Left cardiac atrium (tissue), 4 donors: Measurements from ENCODE around the gene ST6GALNAC6. TPM values are rescaled to one million over a fixed set of nuclear protein-coding genes. Genes with fewer than 3 reads are reported as not detected.

ENCODE experiments used
- ATAC-seq, 2 donors: fragments of 200-7000 bp; cut with Tn5 transposase; one replicate each; pipeline ENCODE4 v1.9.1; 2020; ENCODE audit warnings: mild to moderate bottlenecking in 2 of 2, moderate library complexity in 2 of 2
- DNase-seq: peaks from one replicate; pipeline ENCODE4 v3.0.0-alpha.2; 2020
- intact Hi-C, 2 donors: fragments of 100-400 bp; cut with DNase I; formaldehyde crosslinking; loops; one replicate each; pipeline versions ENCODE4 v1.14.1 to v1.15.1; 2022 to 2023
- total RNA-seq, 2 donors: library from RNA; stranded (reverse); fragmentation: NEBNext Ultra II Directional; extraction: Animal tissue kit (Norgen Biotek cat#: 25700); gene quantifications; one replicate each; pipeline ENCODE4 v1.2.1, GENCODE V29; 2021
- donor health status: DM: no; HTN: yes; CAD: no.
- donor health status: DM: no; HTN: yes; CAD: no; lungs with severe emphysema.
- donor health status: DM: yes; HTN: yes; CAD: no.
- donor health status: Dilated cardiomyopathy.

The ST6GALNAC6 gene
- total RNA-seq, 2 donors from 2014 or later, result 56.7 to 71.7 TPM

DNA sequence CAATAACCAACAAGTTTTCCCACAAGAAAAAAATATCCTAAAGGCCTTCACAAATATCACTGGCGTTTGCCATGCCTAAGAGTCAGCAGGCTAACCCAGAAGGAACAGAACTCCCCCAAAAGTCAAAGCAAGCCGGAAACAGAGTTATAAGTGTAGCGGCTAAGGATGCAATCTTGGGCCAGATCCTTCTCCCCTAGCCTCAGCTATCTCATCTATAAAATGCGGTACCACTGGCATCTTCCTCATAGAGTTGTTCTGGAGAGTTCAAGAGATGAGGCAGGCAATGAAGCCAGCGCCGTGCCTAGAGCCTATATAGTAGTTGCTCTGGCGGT, 37.6 kb upstream of the ST6GALNAC6 start:
- intact Hi-C loops, result no loop called here
- no peak for DNase-seq

DNA sequence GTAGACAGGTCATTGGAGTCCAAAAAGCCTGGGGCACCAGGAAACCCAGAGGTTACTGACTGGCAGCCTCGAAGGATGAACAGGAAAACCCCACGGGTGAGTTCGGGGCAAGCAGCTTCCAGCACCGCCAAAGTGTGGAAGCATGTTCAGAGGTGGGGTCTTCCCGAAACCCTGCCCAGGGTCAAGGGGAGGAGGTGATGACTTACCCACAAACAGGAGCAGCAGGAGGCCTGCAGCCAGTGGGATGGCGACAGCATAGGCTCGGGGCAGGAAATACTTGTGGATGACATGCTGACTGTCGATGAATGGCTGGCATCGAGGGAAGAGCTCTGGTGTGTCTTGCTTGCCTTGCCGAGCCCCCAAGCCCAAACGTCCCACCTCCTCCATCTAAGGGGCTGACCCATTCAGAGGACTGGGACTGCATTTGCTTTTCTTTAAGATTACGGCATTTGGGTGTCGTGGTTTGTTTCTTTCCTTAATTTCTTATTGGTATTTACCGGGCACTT, 37.0 kb upstream of the ST6GALNAC6 start:
- no peak for ATAC-seq
- no peak for DNase-seq
- intact Hi-C loops, result no loop called here

More for the DNA sequence above, 37.6 kb upstream of the ST6GALNAC6 start:
- no peak for ATAC-seq

DNA sequence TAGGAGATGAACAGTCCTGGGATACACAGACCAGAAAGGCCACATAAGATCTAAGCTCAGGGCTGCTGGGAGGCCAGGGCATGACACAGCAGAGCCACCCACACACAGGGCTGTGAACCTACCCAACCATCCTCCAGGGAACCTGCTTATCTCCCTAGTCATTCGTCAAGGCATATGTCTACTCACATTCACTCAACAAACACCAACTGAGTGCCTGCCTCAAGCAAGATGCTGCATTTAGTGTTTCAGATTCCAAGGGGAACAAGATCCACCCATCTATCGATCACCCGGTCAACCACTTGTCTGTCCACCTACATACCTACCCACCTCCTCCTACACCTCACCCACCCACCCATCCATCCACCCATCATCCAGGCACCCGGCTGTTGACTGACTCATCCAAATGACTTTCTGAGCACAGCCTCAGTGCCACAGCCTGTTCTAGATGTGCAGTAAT, 36.4 kb upstream of the ST6GALNAC6 start:
- no peak for ATAC-seq
- intact Hi-C loops, result no loop called here
- DNase-seq, result peak; percentile 4

DNA sequence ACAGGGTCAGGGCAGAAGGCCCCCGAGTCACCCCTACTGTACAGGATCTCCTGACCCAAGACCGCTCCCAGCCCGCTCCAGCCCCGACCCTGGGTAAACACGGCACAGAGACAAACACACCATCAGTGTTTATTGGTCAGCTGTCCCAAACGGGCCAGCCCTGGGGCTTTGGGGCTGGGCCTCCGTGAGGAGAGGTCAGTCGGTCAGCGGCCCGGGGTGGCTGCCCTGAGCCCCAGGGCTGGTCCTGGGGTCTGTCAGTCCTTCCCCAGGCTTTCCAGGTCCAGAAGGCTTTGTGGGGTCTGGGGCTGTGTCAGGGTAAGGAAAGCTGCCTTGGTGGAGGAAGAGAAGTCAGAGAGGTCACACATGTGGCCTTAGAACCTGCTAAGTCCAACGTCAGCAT, 35.6 kb upstream of the ST6GALNAC6 start:
- DNase-seq (peak; percentile 18), ATAC-seq (no peak)
- intact Hi-C loops, result no loop called here

DNA sequence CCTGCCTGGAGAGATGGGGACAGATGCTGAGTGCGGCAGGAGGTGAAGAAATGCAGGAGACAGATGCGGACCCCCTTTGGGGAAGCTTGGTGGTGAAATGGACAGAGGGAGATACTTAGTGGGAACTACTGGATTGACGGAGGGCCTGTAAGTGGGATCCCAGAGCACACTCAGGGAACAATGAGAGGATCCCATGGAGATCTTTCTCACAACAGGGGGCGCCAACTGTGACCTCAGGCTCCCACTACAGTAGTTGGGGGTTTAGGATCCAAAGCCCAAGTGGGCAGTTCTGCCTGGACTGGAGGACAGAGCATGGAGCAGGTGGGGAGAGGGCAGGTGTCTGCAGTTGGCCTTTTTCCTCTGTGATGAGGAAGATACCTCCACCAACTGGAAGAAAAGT, 34.8 kb upstream of the ST6GALNAC6 start:
- intact Hi-C loops, result no loop called here
- no peak for ATAC-seq
- DNase-seq, result peak; percentile 17

DNA sequence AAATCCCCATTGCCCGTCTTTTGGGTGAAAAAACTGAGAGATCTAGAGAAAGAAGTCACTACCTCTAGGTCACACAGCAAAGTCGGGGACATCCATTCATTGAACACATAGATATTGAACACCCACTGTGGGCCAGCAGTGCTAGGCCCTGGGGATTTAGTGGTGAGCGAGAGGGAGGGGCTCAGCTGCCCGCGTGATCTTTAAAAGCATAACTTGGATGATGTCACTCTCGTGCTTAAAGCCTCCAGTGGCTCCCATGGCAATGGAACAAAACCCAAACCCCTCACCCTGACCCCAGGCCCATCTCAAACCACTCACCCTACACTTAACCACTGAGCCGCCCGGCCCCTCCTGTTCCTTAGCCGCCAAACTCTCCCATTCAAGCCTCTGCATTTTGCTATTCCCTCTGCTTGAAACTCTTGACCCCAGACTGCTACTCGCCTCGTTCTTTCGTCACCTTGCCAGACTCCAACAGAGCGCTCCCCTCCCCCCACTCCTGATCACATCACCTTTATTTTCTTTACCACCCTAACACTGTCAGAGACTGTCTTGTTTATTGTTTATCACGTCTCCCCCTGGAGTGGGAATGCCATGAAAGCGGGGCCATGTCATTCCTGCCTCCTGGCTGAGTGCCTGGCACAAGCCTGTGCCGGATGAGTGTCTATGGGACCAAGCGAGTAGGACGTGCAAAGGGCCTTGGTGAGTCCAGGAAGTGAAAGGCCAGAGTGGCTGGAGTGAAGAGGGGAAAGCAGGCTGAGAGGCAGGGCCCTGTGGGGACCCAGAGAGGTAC, 31.9 kb upstream of the ST6GALNAC6 start:
- DNase-seq, result no peak
- intact Hi-C loops, result no loop called here
- peak in 1 of 2 donors; percentile 4 for ATAC-seq

DNA sequence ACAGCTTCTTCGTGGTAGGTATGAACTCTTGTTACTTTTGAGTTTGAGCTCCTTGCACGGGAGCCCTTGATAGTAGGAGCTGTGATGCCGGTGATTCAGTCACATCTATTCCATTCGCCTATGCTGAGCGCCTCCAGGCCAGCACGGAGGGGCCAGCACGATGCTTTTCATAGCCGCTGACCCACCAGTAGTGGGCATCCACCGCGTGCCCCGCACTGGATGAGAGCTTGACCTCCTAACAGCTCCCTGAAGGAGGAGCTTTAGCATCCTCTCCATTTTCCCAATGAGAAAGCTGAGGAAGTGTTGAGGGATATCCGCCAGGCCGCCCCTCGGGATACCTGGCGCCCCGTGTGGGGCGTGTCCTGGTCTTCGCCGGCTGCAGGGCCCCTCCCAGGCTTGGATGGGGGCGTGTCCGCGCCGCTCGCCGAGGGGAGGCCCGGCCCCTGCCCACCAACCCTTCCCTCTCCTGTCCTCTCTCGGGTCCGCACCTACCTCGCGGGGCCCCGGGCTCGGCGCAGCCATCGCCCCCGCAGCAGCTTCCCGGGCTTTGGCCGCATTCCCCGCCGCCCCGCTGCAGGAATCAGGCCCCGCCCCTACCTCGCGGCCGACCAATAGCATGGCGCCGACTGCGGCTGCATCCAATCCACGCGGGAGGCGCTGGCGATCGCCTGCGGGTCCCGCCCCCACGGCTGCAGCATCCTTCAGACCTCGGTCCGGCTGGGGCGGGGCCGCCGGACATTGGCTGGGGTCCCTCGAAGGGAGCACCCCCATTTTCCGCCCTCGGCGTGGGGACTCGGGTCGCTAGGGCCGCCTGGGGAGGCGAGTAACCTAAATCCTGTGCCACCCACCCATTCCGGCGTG, 31.1 kb upstream of the ST6GALNAC6 start, which contains the start of gene PIP5KL1:
PIP5KL1 (minus strand) TSS at position 547 of the 861 bp plus-strand sequence; CDS start at position 522, 25 bp downstream.
- intact Hi-C loops, result no loop called here
- ATAC-seq (peak; percentile 89 to 92), DNase-seq (peak; percentile 91)

DNA sequence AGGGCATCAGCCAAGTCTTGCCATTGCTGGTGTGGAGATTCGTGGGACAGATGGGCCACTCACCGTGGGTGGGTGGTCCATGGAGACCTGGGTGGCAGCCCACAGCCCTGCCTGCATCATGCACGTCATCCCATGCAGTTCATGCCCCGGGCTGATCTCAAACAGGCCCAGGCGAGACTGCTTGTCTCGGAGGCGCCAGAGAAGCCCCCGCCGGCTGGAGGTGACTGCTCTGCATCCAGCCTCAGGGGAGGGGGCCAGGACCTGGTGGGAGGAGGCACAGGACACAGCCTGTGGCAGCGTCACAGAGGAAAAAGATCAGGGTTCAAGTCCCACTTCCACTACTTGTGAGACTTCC, 30.2 kb upstream of the ST6GALNAC6 start:
- ATAC-seq, result no peak
- intact Hi-C loops, result no loop called here
- DNase-seq, result no peak

DNA sequence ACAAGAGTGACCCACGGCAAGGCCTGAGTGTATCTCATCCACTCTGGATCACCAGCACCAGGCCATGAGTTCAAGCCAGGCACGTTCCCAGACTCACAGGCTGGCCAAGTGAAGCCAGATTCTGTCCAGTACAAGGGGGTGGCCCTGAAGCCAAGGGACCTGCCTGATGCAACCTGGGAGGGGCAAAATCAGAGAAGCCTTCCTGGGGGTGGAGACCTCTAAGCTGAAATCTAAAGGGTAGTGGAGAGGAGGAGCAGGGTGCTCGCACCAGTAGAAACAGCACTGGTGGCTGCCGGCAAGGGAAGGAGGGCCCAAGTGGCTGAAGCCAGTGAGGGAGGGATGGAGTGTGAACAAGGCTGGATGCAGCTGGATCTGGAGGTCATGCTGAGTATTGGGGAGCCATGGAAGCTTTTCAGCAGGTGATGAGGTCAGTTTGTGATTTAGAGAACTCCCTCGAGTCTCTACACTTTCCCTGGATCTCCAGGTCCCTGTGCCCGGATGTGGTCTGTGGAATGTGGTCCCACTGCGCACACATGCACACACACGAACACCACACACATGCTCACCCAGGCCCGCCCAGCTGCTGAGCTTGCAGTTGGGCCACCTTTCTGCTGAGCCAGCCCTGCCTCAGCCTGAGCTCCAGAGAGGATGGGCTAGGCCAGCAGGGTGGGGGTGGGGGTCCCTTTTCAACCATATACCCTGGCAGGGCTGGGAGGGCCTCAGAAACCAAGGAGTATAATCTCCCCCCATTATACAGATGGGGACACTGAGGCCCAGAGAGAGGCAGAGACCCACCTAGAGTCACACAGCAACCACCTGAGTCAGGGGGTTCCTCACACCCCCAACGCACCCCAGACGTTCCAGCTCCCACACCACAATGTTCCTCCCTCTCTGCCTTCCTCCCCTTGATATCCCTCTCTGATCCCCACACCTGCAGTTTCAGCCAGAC, 29.5 kb upstream of the ST6GALNAC6 start:
- ATAC-seq (no peak), DNase-seq (no peak)
- intact Hi-C loops, result no loop called here

DNA sequence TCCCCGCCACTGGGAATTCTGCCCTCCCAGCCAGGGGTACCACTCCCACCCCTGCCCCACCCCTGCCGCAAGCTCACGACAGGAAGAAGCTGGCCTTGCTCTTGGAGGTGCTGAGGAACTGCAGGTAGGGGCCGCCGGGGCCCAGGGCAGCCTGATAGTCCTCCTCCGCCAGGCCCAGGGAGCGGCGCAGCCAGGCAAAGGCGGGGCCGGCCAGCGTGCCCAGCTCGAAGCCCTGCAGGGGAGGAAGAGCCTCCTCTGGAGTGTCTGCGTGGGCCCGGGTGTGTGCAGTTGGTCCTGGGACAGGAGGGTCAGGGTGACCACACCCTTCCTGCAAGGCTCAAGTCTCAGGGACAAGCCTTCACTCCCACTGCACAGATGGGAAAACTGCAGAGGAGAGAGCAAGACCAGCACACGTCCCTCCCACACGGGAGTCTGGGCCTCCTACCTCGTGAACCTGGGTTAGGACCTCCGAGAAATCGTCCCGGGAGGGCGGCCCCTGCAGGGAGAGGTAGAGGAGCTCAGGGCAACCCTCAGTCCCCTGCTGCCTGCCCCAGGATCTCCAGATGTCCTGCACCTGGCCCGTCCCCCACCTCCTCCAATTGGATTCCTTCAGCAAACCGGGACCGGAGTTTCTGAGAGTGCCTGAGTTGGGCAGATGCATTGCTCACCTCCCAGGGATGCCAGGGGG, 28.7 kb upstream of the ST6GALNAC6 start:
- no peak for DNase-seq
- intact Hi-C loops, result no loop called here
- ATAC-seq, result peak in 1 of 2 donors; percentile 10

DNA sequence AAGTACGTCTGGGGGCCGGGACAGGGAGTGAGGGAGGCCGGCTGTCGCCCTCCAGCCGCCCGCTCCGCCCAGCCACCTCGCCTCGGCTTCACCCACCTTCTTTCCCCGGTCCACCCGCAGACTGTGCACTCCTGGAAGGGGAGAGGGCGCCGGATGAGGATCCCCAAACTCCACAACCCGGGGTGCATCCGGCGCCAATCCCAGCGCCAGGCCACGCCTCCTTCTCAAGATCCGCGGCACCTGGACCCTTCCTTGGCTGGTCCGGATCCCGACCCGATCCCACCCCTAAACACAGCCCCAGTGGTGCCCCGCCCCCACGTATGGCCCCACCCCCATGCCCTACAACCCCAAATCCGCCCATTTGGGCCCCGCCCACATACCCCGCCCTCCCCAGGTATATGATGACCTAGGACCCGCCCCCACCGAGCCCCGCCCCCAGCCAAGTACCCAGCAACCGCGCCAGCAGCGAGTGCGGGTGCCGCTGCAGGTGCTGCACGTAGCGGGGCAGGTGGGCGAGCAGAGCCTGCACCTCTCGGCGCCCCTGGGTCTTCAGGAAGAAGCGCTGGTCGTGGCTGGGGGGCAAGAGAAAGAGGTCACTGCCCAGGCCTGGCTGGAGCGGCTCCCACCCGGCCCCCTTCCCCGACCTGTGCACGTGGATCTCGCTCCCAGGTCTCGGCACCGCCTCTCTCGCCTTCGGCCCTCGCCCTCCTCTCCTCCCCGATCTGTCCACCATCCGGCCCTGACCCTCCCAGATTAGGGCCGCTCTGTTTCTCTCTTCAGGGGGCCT, 28.0 kb upstream of the ST6GALNAC6 start:
- intact Hi-C loops, result no loop called here
- ATAC-seq (peak in 1 of 2 donors; percentile 3), DNase-seq (no peak)

DNA sequence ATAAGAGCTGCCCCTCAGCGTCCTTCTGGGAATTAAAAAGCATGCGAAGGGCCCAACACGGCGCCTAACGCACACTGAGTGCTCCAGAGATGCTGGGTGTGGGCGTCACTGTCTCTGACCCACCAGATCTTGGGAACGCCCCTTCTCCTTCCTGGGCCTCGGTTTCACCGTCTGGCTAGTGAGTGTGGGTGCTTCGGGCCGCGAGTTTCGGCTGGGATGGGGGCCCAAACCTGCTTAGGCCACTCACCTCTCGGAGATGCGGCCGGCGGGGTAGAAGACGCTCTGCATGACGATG, 27.4 kb upstream of the ST6GALNAC6 start:
- no peak for ATAC-seq
- intact Hi-C loops, result no loop called here
- DNase-seq, result no peak

DNA sequence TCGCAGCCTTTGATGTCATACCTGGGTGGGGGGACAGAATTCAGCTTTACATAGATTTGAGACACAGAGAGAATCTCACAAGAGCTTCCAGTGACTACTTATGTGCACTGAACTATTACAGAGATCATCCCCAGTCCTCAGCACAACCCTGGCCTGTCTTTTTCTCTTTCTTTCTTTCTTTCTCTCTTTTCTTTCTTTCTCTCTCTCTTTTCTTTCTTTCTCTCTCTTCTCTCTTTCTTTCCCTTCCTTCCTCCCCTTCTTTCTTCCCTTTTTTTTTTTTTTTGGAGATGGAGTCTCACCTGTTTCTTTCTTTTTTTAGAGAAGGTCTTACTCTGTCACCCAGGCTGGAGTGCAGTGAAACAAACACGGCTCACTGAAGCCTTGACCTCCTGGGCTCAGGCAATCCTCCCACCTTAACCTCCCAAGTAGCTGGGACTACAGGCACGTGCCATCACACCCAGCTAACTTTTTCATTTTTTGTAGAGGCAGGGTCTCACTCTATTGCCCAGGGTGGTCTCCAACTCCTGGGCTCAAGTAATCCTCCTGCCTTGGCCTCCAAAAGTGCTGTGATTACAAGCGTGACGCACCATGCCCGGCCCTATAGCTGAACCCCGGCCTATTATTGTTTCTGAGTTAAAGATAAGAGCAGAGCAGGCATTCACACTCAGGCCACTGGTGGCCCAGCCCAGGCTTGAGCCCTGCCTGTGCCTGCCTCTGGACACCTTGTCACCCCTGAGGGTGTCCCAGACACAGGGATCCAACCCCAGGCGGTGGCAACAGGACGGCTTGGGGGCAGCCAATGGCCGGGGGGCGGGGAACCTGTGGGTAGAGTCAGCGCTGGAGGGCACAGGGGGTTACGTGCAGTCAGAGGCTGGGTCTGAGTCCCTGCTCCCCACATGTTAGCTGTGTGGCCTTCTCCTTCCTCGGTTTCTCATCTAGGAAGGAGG, 26.8 kb upstream of the ST6GALNAC6 start:
- DNase-seq (no peak), ATAC-seq (no peak)
- intact Hi-C loops, result no loop called here

DNA sequence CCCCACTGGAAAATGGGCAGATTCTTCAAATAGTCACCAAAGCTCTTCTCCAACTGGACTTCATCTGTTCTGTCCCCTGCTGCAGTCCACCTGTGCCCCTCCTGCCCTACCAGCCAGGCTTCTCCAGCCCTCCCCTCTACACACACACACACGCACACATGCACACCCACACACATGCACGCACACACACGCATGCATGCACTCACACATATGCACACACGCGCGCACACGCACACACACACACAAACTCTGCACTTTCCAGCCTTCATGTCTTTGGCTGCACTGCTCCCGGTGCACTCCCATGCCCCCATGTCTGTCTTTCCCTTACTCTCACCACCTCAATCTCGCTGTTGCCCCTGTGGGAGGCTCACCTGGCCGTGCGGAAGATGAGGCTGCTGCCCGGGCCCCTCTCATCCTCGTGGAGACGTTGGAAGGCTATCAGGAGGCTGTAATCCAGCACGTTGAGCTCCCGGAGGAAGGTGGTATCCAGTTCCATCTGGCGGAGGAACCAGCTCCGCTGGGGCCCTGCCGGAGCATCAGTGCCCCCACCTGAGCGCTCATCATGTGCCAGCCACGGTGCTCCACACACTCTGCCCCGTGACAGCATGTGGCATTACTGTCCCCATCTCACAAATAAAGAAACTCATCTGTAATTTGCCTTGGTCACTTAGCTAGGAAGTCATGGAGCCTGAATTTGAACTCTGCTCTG, 25.5 kb upstream of the ST6GALNAC6 start:
- intact Hi-C loops, result loop anchor here in 1 of 2 donors (5.0 kb wide), 2 partner anchors 188 to 333 kb away; partner anchors contain the start of gene TOR2A
- DNase-seq, result no peak
- ATAC-seq, result no peak

DNA sequence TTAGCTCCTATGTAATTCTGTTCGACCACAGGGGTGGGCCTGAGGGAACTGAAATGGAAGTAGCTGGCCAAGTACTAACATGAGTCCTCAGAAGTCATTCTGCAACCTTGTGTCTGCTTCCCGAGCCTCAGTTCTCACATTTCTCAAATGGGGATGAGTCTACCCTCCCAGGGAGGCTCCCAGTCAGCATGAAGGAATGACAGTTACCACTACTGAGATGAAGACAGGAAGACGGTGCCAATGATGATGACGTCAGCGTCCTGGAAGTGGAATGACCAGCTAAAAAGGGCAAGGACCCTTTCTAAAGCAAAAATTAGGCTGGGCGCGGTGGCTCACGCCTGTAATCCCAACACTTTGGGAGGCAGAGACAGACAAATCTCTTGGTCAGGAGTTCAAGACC, 24.4 kb upstream of the ST6GALNAC6 start:
- intact Hi-C loops, result loop anchor here in 1 of 2 donors (5.0 kb wide), 2 partner anchors 186 to 331 kb away; partner anchors contain the start of gene TOR2A
- DNase-seq, result no peak

DNA sequence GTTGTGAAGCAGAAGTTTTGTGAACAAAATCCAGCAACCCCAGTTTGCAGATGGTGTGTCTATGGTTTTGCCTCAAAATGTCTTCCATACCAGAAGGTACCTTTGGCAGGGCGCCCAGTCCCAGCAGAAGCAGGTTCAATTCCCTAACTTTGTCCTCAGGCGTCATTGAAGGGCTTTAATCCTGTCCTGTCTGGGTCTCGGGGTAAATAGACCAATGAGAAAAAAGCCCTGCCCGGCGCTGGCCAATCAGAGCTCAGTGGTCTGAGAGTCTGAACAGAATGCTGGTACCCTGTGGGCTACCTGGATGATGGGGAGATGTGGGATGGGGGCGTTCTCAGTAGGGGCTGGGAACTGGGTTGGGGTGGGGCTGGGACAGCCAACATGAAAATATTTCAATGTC, 23.6 kb upstream of the ST6GALNAC6 start:
- ATAC-seq (no peak), DNase-seq (no peak)
- intact Hi-C loops, result loop anchor here in 1 of 2 donors (5.0 kb wide), 2 partner anchors 186 to 331 kb away; partner anchors contain the start of gene TOR2A

More for the DNA sequence above, 24.4 kb upstream of the ST6GALNAC6 start:
- ATAC-seq, result no peak
